ENCODE measurements around the gene NPFF.
A peak's percentile ranks its signal among the peaks of the same experiment; 100 is the strongest.
"Not testable (repeated sequence)": the region's sequence is repeated elsewhere in the genome, so short reads cannot be mapped to it uniquely, and the experiment has no call there.

Gene NPFF, protein sequence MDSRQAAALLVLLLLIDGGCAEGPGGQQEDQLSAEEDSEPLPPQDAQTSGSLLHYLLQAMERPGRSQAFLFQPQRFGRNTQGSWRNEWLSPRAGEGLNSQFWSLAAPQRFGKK

DNA sequence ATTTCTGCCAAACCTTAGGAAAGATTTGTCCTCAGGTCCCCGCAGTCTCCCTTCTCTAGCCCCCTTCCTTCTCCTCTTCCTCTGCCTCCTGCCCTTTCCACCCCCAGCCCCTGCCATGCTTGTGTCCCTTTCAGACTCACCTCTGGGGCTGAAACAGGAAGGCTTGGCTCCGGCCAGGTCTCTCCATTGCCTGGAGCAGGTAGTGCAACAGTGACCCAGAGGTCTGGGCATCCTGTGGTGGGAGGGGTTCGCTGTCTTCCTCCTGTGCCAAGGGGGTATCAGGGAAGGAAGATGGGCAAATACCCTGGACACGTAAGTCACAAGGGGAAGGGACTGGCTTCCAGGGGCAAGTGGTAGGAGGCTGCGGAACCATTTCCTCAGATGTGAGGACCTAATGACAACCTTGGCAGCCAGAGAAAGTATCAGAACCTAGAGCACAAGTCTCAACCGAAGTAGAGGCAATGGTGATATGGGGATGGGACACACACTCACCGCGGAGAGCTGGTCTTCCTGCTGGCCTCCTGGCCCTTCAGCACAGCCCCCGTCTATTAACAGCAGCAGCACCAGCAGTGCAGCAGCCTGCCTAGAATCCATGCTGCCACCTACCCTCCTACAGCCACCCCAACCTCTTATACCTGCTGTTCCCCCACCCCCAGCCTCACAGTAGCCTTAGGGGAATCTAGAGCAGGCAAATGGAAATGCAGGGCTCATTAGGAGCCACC, at the start of gene NPFF:
TSS of gene NPFF (minus strand) at position 604 of the 722 bp plus-strand sequence. CDS start at position 594, 10 bp downstream.
- no peak for DNase-seq (ENCODE audit: low read depth in 2 of 2)

GRCh38 chr12:53552361-53553327, 45.4 kb upstream of the NPFF start:
- DNase-seq (ENCODE audit: low read depth in 2 of 2) = no peak

GRCh38 chr12:53551889-53552291, 44.6 kb upstream of the NPFF start:
- no peak for DNase-seq (ENCODE audit: low read depth in 2 of 2)

DNA sequence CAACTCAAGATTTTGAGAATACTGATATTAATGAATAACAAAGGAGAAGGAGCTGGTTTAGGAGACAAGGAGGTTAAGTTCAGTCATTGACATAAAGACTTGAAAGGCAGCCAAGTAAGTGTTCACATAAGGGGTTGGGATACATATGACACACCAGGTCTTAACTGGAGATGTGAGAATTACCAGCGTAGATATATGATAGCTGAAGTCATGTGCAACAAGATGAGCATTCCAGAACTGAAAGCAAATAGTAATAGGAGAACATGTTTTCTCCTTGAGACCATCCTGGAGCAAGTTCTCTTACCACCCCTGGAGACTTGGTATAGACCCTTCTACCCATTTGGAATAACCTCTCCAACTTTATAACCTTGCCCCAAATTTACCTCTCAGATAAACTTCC, 43.3 kb upstream of the NPFF start:
- DNase-seq (ENCODE audit: low read depth in 2 of 2) = no peak

- not testable (repeated sequence) for DNase-seq (ENCODE audit: low read depth in 2 of 2)
Observed at GRCh38 chr12:53550131-53550530, 42.8 kb upstream of the NPFF start.

GRCh38 chr12:53548354-53548753, 41.1 kb upstream of the NPFF start:
- not testable (repeated sequence) for DNase-seq (ENCODE audit: low read depth in 2 of 2)

GRCh38 chr12:53543539-53543938, 36.3 kb upstream of the NPFF start:
- peak; percentile 20 to 23 for DNase-seq (ENCODE audit: low read depth in 2 of 2)

GRCh38 chr12:53539526-53539925, 32.2 kb upstream of the NPFF start:
- DNase-seq (ENCODE audit: low read depth in 2 of 2) = no peak

- no peak for DNase-seq (ENCODE audit: low read depth in 2 of 2)
Observed at GRCh38 chr12:53538209-53538689, 31.0 kb upstream of the NPFF start.

DNA sequence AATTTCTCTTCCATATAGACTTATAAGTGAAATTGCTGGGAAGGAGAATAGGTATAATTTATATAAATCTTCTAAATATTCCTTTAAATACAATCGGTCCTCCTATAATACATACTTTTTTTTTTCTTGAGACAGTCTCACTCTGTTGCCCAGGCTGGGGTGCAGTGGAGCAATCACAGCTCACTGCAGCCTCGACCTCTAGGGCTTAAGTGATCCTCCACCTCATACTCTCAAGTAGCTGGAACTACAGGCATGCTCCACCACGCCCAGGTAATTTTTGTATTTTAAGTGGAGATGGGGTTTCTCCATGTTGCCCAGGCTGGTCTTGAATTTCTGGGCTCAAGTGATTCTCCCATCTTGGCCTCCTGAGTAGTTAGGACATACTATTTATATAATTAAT, 29.7 kb upstream of the NPFF start:
- DNase-seq (ENCODE audit: low read depth in 2 of 2) = no peak

DNA sequence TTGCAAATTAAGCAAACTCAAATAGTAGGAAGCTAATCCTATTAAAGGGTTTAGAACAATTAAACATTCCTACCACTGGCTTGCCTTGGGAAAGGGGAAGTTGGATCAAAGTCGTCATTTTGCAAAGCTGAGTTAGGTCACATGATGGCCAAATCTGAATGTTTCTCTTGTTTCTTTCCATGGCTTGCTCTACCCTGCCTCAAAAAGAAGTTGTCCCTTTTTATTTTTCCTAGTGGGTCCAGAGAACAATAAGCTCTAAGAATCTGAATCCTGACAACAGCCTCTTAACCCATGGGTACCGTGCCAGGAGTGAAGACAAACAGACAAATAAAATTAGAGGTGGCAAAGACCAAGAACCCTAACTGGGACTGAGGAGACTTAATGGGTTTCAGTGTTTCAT, 26.2 kb upstream of the NPFF start:
- DNase-seq (ENCODE audit: low read depth in 2 of 2) = no peak

- no peak for DNase-seq (ENCODE audit: low read depth in 2 of 2)
Observed at GRCh38 chr12:53532524-53533445, 25.5 kb upstream of the NPFF start.

DNA sequence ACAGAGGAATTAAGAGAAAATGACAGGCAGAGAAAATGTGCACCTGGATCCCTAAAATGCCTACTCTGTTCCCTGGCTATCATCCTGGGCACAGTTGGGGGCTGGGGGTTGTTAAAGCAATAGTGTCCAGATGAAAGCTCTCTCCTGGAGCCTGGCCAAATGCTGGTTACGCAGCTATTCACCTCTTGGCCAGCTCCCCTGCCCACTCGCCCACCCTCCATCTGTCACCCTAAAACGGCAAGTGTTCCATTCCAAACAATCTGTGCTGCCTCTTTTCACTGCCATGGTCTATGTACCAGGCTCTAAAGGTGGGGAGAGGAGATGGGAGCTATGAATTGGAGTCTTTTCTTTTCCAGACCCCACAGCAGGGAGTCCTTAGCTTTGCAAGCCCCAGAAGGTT, 24.7 kb upstream of the NPFF start:
- no peak for DNase-seq (ENCODE audit: low read depth in 2 of 2)

DNA sequence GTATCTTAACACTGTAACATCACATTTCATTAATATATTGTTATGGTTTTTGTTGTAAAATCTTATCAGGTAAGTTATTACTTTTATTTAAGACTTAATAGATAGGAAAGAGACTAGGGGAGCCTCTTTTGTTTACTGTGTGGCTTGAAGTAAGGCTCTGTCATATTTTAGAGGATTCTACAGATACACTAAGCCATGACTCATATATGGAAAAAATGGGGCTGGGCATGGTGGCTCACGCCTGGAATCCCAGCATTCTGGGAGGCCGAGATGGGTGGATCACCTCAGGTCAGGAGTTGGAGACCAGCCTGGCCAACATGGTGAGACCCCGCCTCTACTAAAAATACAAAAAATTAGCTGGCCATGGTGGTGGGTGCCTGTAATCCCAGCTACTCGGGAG, 23.6 kb upstream of the NPFF start:
- DNase-seq (ENCODE audit: low read depth in 2 of 2) = no peak

GRCh38 chr12:53530061-53530460, 22.8 kb upstream of the NPFF start:
- no peak for DNase-seq (ENCODE audit: low read depth in 2 of 2)

GRCh38 chr12:53524476-53524875, 17.2 kb upstream of the NPFF start:
- DNase-seq (ENCODE audit: low read depth in 2 of 2) = no peak

DNA sequence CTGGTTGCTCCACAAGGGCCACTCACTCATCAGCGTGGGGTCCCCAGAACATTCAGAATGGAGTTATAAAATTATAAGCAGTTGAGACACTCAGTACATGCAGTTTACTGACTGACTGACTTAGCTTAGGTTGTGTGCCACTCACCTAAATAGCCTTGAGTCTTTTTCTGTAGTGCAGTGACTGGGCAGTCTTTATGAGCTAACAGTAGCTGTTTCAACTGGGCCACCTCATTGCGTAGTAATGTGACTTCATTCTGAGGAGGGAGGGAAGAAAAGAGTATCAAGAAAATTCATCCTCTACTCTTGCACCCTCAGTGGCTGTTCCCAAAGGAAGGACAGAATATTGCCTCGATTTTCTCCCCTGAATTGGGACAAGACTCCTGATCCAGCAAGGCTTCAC, 15.8 kb upstream of the NPFF start:
- no peak for DNase-seq (ENCODE audit: low read depth in 2 of 2)

- DNase-seq (ENCODE audit: low read depth in 2 of 2) = no peak
Observed at GRCh38 chr12:53518381-53518780, 11.1 kb upstream of the NPFF start.

DNA sequence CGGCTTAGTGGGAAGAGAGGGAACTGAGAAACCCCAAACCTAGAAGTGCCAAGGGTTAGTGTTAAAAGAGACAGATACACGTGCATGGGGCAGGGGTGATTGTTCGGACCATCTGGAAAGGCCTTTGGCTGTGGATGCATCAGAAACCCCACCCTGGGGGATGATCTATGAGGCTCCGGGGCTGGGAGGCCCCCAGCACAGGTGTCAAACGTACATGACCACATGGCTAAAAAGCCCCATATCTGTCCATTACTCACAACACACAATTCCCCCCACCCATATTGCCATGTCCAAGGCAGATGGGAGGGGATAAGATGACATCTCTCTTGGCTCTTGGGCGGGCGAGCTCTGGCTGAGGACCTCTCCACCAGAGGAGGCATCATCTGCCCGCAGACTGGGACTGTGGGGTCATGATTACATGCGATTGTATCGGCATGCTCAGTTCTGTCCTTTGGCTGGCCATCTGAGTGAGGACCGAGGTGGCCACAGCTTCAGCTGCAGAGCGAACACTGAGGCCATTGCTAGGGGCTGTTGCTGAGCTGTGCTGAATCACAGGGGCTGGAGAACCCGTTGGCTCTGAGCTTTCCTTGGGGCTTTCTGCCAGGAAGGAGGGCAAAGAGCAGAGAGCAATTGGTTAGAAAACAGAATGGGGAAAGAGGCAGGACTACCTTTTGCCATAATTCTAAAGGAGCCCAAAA, 9.6 kb upstream of the NPFF start:
- no peak for DNase-seq (ENCODE audit: low read depth in 2 of 2)

GRCh38 chr12:53515291-53515680, 8.0 kb upstream of the NPFF start:
- DNase-seq (ENCODE audit: low read depth in 2 of 2) = no peak
